ENCODE measurements around the gene GAD2.

DNA sequence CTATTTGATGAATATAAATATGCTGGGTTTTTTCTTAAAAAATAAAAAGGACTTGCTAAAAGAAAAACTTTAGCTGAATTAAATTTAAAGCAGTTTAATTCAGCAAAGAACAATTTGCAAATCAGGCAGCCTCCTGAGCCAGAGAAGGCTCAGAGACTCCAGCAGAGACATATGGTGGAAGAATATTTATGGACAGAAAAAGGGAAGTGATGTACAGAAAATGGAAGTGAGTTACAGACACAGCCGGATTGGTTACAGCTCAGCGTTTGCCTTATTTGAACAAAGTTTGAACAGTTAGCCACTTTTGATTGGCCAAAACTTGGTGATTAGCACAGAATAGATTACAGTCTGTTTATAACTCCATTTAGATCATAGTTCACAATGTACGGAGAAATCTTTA, 110.3 kb downstream of the GAD2 start:
- no peak for TF ChIP-seq CTCF (IDR thresholded peaks at IDR 0.05; ENCODE audit: low read depth, low read length)
- TF ChIP-seq EZH2phosphoT487 (IDR thresholded peaks at IDR 0.05; ENCODE audit: low read depth), result no peak
